ENCODE measurements around the gene ATAD3A.

DNA sequence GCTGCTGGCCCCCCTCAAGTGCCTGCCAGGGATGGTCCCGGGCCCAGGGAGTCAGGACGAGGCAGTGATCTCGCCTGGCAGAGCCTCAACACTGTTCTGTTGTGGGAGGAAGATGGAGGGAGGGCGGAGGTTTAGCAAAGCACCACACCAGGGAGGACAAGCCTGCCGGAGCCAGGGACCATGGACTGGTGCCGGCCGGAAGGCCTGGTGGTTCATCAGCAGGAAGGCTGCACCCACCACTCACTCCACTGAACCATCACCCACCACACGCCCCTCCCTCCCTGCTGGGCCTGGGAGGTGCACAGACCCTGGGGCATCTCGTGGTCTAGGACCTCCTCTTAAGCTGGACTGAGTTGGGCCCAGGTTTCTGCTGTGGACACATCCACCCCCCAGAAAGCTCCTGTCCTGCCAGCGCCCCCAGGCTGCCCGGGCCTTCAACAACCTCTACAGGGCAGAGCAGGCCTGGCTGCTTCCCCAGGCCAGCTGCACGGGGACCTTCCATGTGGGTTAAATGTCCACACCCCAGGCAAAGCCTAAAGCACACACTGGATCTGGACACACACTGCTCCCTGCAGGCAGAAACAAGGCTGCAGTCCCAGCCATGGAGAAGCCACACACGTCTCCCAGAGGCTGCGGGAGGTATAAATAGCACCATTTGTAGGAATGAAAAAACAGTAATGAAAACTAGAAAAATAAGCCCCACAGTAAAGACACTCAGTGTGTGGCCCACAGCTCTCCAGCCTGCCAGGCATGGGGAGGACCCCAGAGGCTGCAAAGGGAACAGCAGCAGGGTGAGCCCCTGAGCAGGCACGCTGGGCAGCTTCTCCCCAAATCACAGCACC, 38.9 kb downstream of the ATAD3A start:
- TF ChIP-seq, protein P1, sequence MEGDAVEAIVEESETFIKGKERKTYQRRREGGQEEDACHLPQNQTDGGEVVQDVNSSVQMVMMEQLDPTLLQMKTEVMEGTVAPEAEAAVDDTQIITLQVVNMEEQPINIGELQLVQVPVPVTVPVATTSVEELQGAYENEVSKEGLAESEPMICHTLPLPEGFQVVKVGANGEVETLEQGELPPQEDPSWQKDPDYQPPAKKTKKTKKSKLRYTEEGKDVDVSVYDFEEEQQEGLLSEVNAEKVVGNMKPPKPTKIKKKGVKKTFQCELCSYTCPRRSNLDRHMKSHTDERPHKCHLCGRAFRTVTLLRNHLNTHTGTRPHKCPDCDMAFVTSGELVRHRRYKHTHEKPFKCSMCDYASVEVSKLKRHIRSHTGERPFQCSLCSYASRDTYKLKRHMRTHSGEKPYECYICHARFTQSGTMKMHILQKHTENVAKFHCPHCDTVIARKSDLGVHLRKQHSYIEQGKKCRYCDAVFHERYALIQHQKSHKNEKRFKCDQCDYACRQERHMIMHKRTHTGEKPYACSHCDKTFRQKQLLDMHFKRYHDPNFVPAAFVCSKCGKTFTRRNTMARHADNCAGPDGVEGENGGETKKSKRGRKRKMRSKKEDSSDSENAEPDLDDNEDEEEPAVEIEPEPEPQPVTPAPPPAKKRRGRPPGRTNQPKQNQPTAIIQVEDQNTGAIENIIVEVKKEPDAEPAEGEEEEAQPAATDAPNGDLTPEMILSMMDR (IDR thresholded peaks at IDR 0.05; ENCODE audit: poor library complexity, severe bottlenecking): peak; percentile 54
- no peak for TF ChIP-seq POLR2AphosphoS5 (IDR thresholded peaks at IDR 0.05)
